SKM-1 treated with dmso at 0.1 percent for 144 hours (cell line): Measurements from ENCODE around the gene WBP2.

Source experiments
- DNase-seq: peaks from one replicate; lab custom pipeline; 2025; ENCODE audit not compliant: unreplicated experiment; lab: John Stamatoyannopoulos, UW

The WBP2 gene

GRCh38 chr17:75828741-75829140, 26.4 kb downstream of the WBP2 start:
- no peak for DNase-seq

- no peak for DNase-seq
These were observed 27.1 kb downstream of the WBP2 start for GRCh38 chr17:75828076-75828400.

- no peak for DNase-seq
These were observed 27.6 kb downstream of the WBP2 start for GRCh38 chr17:75827308-75828075.

DNA sequence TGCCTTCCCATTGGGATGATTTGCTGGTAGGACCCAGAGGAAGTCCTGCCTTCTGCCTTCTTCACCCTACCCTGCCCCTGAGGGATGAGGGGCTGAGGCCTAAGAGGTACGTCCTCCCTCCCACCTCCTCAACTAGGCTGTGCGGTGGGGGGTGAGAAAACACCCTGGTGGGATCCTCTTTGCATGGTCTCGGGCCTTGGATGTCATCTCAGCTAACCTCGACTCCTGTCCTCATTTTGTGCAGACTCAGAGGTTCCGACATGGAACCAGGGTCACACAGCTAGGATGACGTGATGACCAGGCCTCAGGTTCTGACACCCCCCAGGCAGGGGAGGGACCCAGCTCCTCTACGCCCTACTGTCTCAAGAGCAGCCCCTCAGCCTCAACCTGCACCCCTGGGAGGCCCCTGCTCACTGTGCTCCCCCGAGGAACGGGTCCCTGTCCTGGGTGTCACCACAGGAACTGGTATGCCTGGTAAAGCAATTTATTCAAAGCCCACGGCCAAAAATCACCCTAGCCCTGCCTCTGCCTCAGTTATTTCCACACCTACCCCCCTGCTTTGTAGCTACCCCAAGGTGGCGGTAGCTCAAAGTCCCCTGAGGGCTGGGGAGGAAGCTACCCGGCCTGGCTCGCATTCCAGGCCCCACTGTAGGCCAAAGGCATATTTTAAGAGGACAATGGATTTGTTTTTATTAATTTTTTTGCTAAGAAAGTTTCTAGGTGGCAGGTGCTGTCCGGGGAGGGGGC, 28.4 kb downstream of the WBP2 start:
- DNase-seq: no peak

DNA sequence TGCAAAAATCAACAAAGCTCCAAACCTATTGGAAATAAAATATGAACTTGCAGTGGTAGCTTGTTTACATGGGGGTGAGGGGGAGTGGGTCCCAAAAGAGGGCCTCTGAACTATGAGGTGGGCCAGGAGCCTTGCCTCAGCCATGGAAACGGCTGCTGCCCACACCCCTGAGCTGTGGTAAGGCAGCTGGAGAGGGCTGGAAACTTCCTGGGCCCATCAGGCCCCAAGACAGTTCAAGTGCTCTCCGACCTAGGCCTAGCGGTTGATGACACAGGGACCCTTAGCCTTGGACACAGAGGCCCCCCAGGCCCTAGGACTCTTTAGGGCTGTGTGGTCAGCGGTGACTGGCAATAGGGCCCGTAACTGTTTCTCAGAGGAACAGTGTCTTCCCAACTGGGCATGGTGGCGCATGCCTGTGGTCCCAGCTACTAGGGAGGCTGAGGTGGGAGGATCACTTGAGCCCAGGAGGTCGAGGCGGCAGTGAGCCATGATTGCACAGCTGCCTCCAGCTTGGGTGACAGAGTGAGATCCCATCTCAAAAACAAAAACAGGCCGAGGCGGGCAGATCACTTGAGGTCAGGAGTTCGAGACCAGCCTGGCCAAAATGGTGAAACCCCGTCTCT, 29.3 kb downstream of the WBP2 start:
- no peak for DNase-seq

- no peak for DNase-seq
These were observed 30.0 kb downstream of the WBP2 start for GRCh38 chr17:75825149-75825552.

GRCh38 chr17:75824666-75825065, 30.5 kb downstream of the WBP2 start:
- DNase-seq: no peak

GRCh38 chr17:75824050-75824552, 31.0 kb downstream of the WBP2 start:
- DNase-seq: no peak

GRCh38 chr17:75823257-75824041, 31.7 kb downstream of the WBP2 start:
- no peak for DNase-seq

GRCh38 chr17:75822800-75823166, 32.4 kb downstream of the WBP2 start:
- DNase-seq: no peak

DNA sequence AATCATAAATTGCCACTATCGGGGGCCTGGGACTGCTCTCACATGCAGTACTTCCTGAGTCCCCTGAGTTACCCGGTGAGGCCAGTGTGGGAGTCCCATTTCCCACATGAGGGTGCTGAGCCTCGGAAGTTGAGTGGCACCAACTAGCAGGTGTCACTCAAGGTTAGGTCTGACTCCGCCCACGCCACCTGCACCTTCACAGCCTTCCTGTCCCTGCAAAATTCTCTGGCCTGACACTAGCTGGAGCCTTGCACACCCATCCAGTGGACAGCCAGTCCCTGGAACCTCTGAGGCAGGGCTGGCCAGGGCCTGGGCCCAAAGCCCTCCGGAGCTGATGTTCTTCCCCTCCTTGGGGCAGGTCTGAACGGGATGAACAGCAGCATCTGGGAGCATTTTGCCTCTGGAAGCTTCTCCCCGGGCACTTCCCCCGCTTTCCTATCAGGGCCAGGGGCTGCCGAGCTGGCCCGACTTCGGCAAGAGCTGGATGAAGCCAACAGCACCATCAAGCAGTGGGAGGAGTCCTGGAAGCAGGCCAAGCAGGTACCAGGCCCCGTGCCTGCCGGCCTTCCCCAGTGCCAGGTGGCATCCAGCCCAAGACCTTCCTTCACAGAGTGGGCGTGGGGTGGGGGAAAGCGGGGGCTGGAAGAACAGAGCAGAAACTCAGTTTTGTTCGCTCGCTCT, 32.9 kb downstream of the WBP2 start:
- no peak for DNase-seq

DNA sequence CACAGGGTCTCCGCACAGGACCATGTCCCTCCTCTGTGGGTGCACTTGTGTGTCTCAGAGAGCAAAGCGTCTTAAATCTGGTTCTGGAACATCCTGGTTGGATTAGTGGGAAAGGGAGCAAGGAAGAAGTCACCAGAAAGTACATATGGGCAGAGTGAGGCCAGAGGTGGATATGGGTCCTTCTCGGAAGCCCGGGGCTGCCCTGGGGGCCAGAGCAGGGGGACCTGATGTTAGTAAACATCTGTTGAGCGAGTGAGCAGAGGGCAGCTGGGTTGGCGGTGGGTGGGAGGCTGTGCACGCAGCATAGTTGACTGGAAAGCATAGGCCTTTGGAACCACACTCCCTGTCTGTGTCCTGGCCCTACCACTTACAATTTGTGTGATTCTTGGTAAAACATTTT, 33.6 kb downstream of the WBP2 start:
- DNase-seq: no peak

DNA sequence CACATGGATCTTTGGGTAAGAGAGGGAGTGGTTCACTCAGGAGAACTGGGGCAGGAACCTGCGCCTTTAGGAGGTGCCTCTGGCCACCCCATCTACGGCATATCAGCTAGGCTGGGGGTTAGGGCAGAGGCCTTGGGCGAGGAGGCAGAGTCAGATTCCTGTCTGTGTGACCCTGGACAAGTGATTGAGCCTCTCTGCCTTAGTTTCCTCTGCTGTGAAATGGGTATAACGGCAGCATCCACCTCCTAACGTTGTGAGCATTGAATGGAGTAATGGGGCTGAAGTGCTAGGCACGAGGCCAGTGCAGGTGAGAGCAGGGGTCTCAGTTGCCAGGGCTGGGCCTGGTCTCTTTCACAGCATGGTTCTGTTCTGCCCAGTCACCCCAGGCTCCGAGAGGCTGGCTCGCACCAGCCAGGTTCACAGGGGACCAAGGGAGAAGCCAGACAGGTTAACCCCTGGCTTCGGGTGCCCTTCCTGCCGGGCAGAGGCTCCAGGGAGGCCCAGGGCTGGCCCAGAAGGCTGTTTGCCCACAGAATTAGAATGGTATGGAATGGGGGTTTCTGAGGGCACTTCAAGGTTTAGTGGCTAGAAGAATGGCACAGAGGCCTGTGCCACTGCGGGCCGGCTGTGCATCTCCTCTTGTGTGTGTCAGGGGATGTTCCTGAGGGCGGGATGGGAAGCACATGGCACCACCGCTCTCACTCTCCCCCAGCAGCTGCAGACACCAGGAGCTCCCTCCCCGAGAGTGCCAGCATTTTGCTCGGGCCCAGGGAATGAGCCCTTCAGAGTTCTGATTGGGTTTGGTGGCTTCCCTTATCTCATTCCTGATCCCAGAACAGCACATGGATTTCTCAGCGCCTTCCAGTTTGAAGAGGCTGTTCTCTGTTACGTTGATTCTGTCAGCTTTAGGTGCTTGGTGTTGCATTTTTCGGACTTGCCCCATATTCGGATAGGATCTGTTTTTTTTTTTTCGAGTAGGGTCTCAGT, 34.7 kb downstream of the WBP2 start:
- DNase-seq: no peak

DNA sequence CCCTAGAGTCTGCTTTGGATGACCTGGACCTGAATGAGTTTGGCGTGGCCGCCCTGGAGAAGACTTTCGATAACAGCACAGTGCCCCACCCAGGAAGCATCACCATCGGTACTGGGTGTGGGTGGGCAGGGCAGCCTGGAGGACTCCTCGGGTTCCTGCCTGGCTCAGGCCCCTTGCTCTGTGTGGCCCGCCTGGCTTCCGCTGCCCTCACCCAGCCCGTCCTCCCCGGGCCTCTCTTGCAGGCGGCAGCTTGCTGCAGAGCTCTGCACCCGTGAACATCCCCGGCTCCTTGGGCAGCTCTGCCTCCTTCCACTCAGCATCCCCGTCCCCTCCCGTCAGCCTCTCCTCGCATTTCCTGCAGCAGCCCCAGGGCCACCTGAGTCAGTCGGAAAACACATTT, 35.5 kb downstream of the WBP2 start:
- no peak for DNase-seq

DNA sequence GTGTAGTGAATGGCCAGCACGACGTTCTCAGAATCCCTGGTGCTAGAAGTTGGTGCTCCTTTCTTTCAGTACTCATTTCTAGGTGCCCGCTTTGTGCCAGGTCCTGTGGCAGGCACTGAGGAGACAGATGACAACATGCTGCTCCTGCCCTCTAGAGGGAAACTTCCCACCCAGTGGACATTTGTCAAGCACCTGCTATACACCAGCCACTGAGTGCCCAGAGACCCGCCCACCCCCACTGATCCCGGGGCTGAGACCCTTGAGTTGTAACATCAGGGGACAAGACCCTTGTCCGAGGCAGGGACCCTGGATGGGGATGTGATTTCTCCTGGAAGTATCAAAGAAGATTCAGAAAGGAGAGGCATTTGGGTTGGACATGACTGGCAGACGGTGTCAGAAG, 36.0 kb downstream of the WBP2 start:
- DNase-seq: no peak

GRCh38 chr17:75818326-75818885, 36.7 kb downstream of the WBP2 start:
- no peak for DNase-seq

DNA sequence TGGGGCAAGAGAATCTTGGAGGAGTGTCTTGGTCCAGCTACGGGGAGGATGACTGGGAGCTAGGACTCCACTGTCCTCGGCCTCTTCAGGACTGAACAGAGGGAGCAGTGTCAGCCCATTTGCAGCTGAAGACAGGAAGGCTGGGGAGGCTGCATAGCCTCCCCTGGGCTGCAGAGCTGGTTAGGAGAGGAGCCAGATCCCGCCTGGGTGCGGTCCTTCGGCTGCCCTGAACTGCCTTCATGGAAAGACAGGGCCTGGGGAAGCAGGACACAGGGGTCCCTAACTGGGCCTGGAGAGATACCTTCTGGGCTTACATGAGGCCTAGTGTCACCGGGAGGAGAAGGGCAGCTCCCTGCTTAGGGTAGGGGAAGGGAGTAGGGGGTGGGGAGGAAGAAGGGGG, 37.6 kb downstream of the WBP2 start:
- no peak for DNase-seq

DNA sequence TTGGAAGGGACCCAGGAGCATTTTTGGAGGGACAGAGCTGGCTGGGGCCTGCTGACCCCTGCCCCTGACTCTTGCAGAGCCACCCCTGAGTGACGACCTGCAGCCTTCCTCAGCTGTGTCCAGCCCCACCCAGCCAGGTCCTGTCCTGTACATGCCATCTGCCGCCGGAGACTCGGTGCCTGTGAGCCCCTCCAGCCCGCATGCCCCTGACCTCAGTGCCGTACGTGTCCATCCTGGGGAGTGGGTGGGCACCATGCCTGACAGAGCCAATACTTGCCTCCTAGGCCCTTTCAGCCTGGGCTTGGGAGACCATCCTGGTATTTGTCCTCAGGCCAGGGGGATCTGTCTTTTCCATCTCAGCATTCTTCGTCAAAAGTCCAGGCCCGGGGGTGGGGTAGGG, 38.4 kb downstream of the WBP2 start:
- DNase-seq: no peak

DNA sequence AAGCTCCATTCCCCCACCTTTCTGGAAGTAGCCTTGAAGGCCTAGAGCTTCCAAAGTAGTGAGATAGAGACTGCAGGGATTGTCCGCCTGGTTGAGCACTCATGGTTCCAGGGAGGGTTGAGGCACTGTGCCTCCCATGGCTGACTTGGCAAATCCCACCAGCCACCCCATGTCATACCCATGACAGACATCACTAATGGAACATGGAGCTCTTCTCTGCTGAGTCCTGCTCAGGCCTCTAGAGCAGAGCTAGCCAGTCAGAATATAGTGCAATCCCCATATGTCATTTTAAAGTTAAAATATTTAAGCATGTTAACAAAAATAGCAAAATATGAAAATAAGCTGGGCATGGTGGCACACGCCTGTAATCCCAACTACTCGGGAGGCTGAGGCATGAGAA, 39.7 kb downstream of the WBP2 start:
- no peak for DNase-seq
